ENCODE results near the gene FTO.

FTO gene

DNA sequence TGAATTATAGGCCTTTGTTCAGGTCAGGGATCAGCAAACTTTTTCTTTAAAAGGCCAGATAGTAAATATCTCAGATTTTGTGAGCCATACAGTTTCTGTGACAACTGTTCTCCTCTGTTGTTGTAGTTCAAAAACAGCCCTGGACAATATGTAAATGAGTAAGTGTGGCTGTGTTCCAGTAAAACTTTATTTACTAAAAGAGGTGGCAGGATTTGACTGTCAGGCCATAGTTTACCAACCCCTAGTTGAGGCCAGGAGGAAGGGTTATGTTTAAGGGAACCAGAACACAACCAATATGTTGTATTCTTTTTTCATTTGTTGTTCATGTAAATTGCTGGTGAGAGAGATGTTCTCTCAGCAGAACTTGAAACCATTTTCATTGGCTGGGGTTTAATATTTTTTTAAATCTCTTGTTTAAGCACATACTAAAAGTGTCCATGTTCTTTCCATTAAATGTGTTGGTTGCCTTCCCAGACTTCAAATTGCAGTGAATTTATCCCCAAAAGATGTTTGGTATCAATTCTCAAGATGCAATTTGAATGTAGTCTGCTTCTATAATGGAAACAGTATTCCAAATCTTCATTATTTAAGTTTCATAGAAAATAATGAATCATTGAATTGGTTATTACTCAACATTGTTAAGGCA lies 260.3 kb downstream of the FTO start:
- DNase-seq (ENCODE audit: low read depth in 2 of 2): no peak

- DNase-seq (ENCODE audit: low read depth in 2 of 2): no peak
These were observed 263.0 kb downstream of the FTO start for GRCh38 chr16:53966821-53967571.

GRCh38 chr16:53967572-53967971 lies 263.6 kb downstream of the FTO start:
- DNase-seq (ENCODE audit: low read depth in 2 of 2): no peak

- DNase-seq (ENCODE audit: low read depth in 2 of 2): no peak
These were observed 264.5 kb downstream of the FTO start for GRCh38 chr16:53968454-53968853.

DNA sequence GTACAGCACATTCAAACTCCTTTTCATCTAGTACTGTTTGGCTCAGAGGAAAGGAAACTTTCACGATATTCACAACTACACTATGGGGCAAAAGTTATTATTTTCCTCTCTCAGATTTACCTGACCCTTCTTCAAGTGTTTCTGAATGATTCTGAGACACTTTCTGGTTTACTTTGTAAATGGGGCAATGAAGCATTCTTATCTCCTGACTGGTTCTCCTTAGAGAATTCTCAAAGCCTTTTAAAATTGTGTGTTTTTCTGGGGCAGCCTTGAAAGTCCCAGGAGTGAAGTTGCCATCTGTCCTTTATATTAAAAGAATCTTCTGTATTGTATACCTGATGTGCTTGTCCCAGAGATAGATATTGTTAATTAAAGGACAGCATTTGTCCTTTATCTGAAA lies 264.9 kb downstream of the FTO start:
- DNase-seq (ENCODE audit: low read depth in 2 of 2): no peak

DNA sequence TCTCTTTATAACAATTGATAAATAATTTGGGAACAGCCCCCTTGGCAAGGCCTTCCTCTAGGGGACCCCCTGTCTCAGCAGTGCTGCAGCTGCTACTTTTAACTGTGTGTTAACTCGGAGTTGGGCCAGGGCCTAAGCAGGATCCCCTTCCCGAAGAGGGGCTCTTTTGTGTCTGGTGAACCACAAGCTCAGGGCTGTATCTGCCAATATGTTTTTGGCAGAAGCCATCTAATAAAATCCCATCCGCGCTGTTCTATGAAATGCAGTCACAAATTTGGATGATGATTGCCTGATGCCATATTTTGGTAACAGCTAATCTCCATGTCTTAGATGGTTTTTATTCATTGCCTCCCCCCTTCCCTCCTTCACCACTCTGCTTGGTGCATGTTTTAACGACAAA lies 267.7 kb downstream of the FTO start:
- no peak for DNase-seq (ENCODE audit: low read depth in 2 of 2)

DNA sequence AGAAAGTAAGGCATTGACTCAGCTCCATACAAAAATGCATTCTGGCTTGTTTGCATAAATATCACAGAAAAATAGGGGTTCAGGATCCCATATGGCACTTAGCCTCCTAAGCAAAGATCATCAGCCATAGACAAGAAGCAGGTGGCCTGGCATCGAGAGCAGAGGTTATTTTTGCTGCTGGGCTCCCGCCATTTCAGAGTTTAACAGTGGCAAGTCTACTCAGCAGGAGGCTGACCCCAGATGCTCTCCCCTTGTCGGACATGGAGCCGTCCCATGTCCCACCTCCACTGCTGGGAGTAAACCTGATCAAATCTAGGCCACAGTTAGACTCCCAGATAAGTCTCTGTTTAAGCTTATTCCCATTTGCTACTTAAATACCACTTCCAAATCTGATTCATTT lies 269.1 kb downstream of the FTO start:
- no peak for DNase-seq (ENCODE audit: low read depth in 2 of 2)

- no peak for DNase-seq (ENCODE audit: low read depth in 2 of 2)
These were observed 270.6 kb downstream of the FTO start for GRCh38 chr16:53974484-53975080.

GRCh38 chr16:53980675-53981074 lies 276.7 kb downstream of the FTO start:
- no peak for DNase-seq (ENCODE audit: low read depth in 2 of 2)

- no peak for DNase-seq (ENCODE audit: low read depth in 2 of 2)
These were observed 278.7 kb downstream of the FTO start for GRCh38 chr16:53982631-53983042.

DNA sequence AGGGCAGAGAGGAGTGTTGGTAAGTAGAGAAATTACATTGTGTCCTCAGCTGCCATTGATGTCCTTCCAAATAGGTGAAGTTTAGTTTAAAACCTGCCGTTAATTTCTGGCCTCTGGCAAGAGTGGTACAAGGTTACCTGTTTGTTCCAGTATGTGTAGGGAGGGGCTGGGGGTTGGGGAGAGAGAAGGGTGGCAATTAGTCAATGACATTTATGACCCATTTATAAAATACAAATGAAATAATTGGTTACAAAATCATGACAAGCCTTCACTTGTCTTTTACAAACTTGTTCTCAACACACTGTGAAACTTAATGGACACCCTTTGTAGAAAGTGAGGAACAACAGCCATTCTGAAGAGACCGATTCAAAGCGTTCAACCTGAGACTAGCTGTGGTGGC lies 281.0 kb downstream of the FTO start:
- DNase-seq (ENCODE audit: low read depth in 2 of 2): no peak

DNA sequence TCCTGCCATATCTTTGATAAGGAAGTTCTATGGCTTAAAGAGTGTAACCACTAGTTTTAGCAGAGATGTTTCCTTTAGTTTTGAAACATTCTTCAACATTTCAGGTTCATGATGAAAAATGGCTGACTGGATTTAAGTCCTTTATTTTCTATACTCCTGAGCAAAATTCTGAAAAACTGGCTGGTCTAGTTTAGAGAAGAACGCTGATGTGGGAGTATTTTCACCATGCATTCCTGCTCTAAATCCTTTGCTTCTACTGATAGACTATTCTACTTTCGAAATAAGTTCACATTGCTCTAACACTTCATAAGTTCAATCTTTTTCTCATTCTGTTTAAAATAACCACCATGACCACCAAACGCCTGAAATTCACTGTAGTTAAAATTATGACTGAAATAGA lies 281.9 kb downstream of the FTO start:
- no peak for DNase-seq (ENCODE audit: low read depth in 2 of 2)

DNA sequence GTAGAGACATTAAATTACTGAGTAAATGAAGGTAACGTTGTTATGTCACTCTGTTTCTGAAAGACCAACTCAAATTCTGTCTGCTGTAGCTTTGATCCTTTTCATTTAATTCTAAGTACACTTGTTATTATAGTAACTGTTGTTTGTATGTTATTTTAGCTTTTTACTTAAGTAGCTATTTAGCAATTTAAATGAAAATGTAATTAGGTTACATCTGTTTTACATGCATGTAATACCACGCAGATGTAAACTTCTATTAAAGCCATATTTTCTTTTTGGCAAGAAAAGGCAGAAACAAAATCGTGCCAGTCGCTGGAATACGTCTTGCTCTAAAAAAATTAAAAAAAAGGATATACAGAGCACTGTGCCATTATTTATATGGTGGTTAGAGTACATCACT lies 282.8 kb downstream of the FTO start:
- DNase-seq (ENCODE audit: low read depth in 2 of 2): no peak

DNA sequence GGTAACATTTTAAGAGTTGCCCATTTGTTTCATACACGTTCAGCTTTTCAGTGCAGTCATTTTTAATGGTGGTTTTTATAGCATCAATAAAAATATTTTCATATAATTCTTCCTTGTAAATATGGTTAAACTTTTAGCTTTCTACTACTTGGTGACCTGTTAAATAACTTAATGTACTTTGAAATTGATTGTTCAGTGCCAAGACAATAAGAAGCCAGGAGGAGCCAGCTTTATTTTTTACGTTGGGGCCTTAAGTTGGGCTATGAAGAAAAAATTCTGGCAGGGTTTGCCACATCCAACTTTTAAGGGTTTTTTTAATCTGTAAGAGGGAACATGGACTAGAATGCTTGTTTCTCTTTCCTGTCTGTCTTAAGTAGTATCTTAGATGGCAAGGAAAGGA lies 284.2 kb downstream of the FTO start:
- DNase-seq (ENCODE audit: low read depth in 2 of 2): no peak

- no peak for DNase-seq (ENCODE audit: low read depth in 2 of 2)
These were observed 285.6 kb downstream of the FTO start for GRCh38 chr16:53989597-53989996.

GRCh38 chr16:53991754-53992378 lies 287.9 kb downstream of the FTO start:
- no peak for DNase-seq (ENCODE audit: low read depth in 2 of 2)

GRCh38 chr16:53995378-53995777 lies 291.4 kb downstream of the FTO start:
- no peak for DNase-seq (ENCODE audit: low read depth in 2 of 2)

DNA sequence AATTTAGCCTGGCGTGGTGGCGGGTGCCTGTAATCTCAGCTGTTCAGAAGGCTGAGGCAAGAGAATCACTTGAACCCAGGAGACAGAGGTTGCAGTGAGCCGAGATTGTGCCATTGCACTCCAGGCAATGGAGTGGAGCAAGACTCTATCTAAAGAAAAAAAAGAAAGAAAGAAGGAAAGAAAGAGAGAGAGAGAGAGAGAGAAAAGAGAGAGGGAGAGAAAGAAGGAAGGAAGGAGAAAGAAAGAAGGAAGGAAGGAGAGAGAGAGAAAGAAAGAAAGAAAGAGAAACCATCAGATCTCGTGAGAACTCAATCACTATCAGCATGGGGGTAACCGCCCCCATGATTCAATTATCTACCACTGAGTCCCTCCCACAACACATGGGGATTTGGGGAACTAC lies 293.0 kb downstream of the FTO start:
- no peak for DNase-seq (ENCODE audit: low read depth in 2 of 2)

GRCh38 chr16:53998024-53998810 lies 294.3 kb downstream of the FTO start:
- DNase-seq (ENCODE audit: low read depth in 2 of 2): no peak

GRCh38 chr16:53998966-53999522 lies 295.1 kb downstream of the FTO start:
- DNase-seq (ENCODE audit: low read depth in 2 of 2): no peak

- no peak for DNase-seq (ENCODE audit: low read depth in 2 of 2)
These were observed 295.9 kb downstream of the FTO start for GRCh38 chr16:53999841-54000240.

GRCh38 chr16:54000361-54000760 lies 296.4 kb downstream of the FTO start:
- DNase-seq (ENCODE audit: low read depth in 2 of 2): no peak
